ENCODE measurements around the gene BPTF.
"Not testable (repeated sequence)": the region's sequence is repeated elsewhere in the genome, so short reads cannot be mapped to it uniquely, and the experiment has no call there.

The BPTF gene

GRCh38 chr17:67944035-67944434, 118.7 kb downstream of the BPTF start:
- no peak overlapping the region for H3K4me3 ChIP-seq (ENCODE audit: low read depth in 1 of 2, low read length in 2 of 2)
- no peak overlapping the region for H3K27ac ChIP-seq (ENCODE audit: low read length)
- H3K27me3 ChIP-seq (ENCODE audit: low read depth, low read length) = no peaks in the 10 kb centered on the region
- no peaks in the 10 kb centered on the region for H3K9me3 ChIP-seq (ENCODE audit: control insufficient read depth in 1 of 2, low read length in 2 of 2)
- peaks cover 71 to 90% of the 10 kb centered on the region in 2 donors for H3K36me3 ChIP-seq (ENCODE audit: control insufficient read depth in 1 of 2, insufficient read depth in 2 of 2, low read length in 2 of 2)
- H3K4me1 ChIP-seq (ENCODE audit: control insufficient read depth in 1 of 2, insufficient read depth in 2 of 2, low read length in 2 of 2) = no peaks in the 10 kb centered on the region

DNA sequence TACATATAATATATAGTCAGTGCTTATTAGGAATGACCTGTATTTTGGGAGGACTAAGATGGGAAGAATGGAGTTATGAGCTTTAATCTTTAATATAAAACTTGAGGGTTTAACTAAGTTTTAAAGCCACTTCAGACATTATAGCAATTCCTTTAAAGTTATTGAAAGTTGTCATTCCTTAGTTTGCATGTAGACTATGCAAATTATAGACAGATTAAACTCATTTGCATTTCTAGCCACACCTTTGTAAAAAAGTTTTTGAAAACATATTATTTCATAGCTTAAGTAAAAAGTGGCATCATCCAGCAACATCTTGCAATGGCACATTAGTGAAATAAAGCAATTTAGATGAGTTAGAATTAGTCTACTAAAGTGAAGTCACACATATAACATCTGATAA, 121.2 kb downstream of the BPTF start:
- Histone ChIP-seq H3K4me3 (ENCODE audit: low read depth in 1 of 2, low read length in 2 of 2) (no peak overlapping the region), H3K27me3 (ENCODE audit: low read depth, low read length) (no peaks in the 10 kb centered on the region), H3K9me3 (ENCODE audit: control insufficient read depth in 1 of 2, low read length in 2 of 2) (no peaks in the 10 kb centered on the region), H3K27ac (ENCODE audit: low read length) (no peak overlapping the region), H3K4me1 (ENCODE audit: control insufficient read depth in 1 of 2, insufficient read depth in 2 of 2, low read length in 2 of 2) (no peaks in the 10 kb centered on the region), H3K36me3 (ENCODE audit: control insufficient read depth in 1 of 2, insufficient read depth in 2 of 2, low read length in 2 of 2) (peaks cover 57 to 87% of the 10 kb centered on the region in 2 donors)

GRCh38 chr17:67947325-67947813, 122.1 kb downstream of the BPTF start:
- Histone ChIP-seq H3K4me1 (ENCODE audit: control insufficient read depth in 1 of 2, insufficient read depth in 2 of 2, low read length in 2 of 2) (no peaks in the 10 kb centered on the region), H3K27ac (ENCODE audit: low read length) (no peak overlapping the region), H3K9me3 (ENCODE audit: control insufficient read depth in 1 of 2, low read length in 2 of 2) (no peaks in the 10 kb centered on the region), H3K36me3 (ENCODE audit: control insufficient read depth in 1 of 2, insufficient read depth in 2 of 2, low read length in 2 of 2) (peaks cover 54 to 81% of the 10 kb centered on the region in 2 donors), H3K27me3 (ENCODE audit: low read depth, low read length) (no peaks in the 10 kb centered on the region), H3K4me3 (ENCODE audit: low read depth in 1 of 2, low read length in 2 of 2) (no peak overlapping the region)

- H3K9me3 ChIP-seq (ENCODE audit: control insufficient read depth in 1 of 2, low read length in 2 of 2) = no peaks in the 10 kb centered on the region
- H3K4me3 ChIP-seq (ENCODE audit: low read depth in 1 of 2, low read length in 2 of 2) = no peak overlapping the region
- no peak overlapping the region for H3K27ac ChIP-seq (ENCODE audit: low read length)
- H3K27me3 ChIP-seq (ENCODE audit: low read depth, low read length) = no peaks in the 10 kb centered on the region
- no peaks in the 10 kb centered on the region for H3K4me1 ChIP-seq (ENCODE audit: control insufficient read depth in 1 of 2, insufficient read depth in 2 of 2, low read length in 2 of 2)
- H3K36me3 ChIP-seq (ENCODE audit: control insufficient read depth in 1 of 2, insufficient read depth in 2 of 2, low read length in 2 of 2) = peaks cover 35 to 63% of the 10 kb centered on the region in 2 donors
Measured at GRCh38 chr17:67950945-67951344, 125.6 kb downstream of the BPTF start.

- no peaks in the 10 kb centered on the region for H3K9me3 ChIP-seq (ENCODE audit: control insufficient read depth in 1 of 2, low read length in 2 of 2)
- no peak overlapping the region for H3K27ac ChIP-seq (ENCODE audit: low read length)
- H3K4me3 ChIP-seq (ENCODE audit: low read depth in 1 of 2, low read length in 2 of 2) = no peak overlapping the region
- no peaks in the 10 kb centered on the region for H3K27me3 ChIP-seq (ENCODE audit: low read depth, low read length)
- H3K4me1 ChIP-seq (ENCODE audit: control insufficient read depth in 1 of 2, insufficient read depth in 2 of 2, low read length in 2 of 2) = no peaks in the 10 kb centered on the region
- H3K36me3 ChIP-seq (ENCODE audit: control insufficient read depth in 1 of 2, insufficient read depth in 2 of 2, low read length in 2 of 2) = peaks cover 9 to 20% of the 10 kb centered on the region in 2 donors
Measured at GRCh38 chr17:67959510-67959909, 134.2 kb downstream of the BPTF start.

- not testable (repeated sequence) for H3K27me3 ChIP-seq (ENCODE audit: low read depth, low read length); H3K9me3 ChIP-seq (ENCODE audit: control insufficient read depth in 1 of 2, low read length in 2 of 2); H3K4me3 ChIP-seq (ENCODE audit: low read depth in 1 of 2, low read length in 2 of 2); H3K4me1 ChIP-seq (ENCODE audit: control insufficient read depth in 1 of 2, insufficient read depth in 2 of 2, low read length in 2 of 2); H3K27ac ChIP-seq (ENCODE audit: low read length)
- peaks cover 9 to 26% of the 10 kb centered on the region in 2 donors for H3K36me3 ChIP-seq (ENCODE audit: control insufficient read depth in 1 of 2, insufficient read depth in 2 of 2, low read length in 2 of 2)
Measured at GRCh38 chr17:67960276-67960675, 135.0 kb downstream of the BPTF start.

DNA sequence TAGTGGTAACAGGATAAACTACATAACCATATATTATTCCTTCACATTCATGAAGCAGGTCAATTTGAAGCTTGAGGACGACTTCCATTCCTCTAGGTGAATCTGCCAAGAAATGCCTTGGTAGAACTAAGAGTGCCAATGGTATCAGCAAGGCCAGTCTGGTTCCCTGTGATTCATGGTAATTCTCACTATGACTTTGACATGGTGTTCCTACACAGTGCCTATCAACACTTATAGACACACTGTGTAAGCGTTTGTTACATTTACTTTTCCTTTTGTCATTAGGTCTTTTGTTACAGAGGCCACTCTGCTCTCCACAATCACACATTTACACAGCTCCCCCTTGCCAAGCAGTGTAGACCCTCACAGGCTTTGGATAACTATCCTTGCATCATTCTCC, 136.9 kb downstream of the BPTF start:
- H3K36me3 ChIP-seq (ENCODE audit: control insufficient read depth in 1 of 2, insufficient read depth in 2 of 2, low read length in 2 of 2) = peaks cover 21 to 34% of the 10 kb centered on the region in 2 donors
- not testable (repeated sequence) for H3K27me3 ChIP-seq (ENCODE audit: low read depth, low read length); H3K4me1 ChIP-seq (ENCODE audit: control insufficient read depth in 1 of 2, insufficient read depth in 2 of 2, low read length in 2 of 2); H3K9me3 ChIP-seq (ENCODE audit: control insufficient read depth in 1 of 2, low read length in 2 of 2); H3K27ac ChIP-seq (ENCODE audit: low read length); H3K4me3 ChIP-seq (ENCODE audit: low read depth in 1 of 2, low read length in 2 of 2)

GRCh38 chr17:67963145-67963572, 137.9 kb downstream of the BPTF start:
- H3K27ac ChIP-seq (ENCODE audit: low read length); H3K27me3 ChIP-seq (ENCODE audit: low read depth, low read length); H3K4me3 ChIP-seq (ENCODE audit: low read depth in 1 of 2, low read length in 2 of 2); H3K4me1 ChIP-seq (ENCODE audit: control insufficient read depth in 1 of 2, insufficient read depth in 2 of 2, low read length in 2 of 2); H3K9me3 ChIP-seq (ENCODE audit: control insufficient read depth in 1 of 2, low read length in 2 of 2): not testable (repeated sequence)
- H3K36me3 ChIP-seq (ENCODE audit: control insufficient read depth in 1 of 2, insufficient read depth in 2 of 2, low read length in 2 of 2) = peaks cover 21 to 37% of the 10 kb centered on the region in 2 donors

DNA sequence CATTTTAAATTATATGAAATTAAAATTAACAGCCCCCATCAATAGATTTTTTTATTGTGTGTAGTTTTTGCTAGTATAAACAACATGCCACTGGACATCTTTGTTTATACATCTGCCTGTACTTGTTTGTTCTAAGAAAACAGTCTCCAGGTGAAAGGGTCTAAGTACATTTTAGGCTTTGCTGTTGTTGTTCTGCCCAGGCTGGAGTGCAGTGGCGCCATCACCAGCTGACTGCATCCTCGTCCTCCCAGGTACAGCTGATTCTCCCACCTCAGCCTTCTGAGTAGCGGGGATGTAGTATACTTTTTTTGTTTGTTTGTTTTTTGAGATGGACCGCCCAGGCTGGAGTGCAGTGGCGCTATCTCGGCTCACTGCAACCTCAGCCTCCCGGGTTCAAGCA, 145.5 kb downstream of the BPTF start:
- Histone ChIP-seq H3K27ac (ENCODE audit: low read length) (no peak overlapping the region), H3K4me1 (ENCODE audit: control insufficient read depth in 1 of 2, insufficient read depth in 2 of 2, low read length in 2 of 2) (no peaks in the 10 kb centered on the region), H3K4me3 (ENCODE audit: low read depth in 1 of 2, low read length in 2 of 2) (no peak overlapping the region), H3K9me3 (ENCODE audit: control insufficient read depth in 1 of 2, low read length in 2 of 2) (no peaks in the 10 kb centered on the region), H3K36me3 (ENCODE audit: control insufficient read depth in 1 of 2, insufficient read depth in 2 of 2, low read length in 2 of 2) (peaks cover 24 to 33% of the 10 kb centered on the region in 2 donors), H3K27me3 (ENCODE audit: low read depth, low read length) (no peaks in the 10 kb centered on the region)

- Histone ChIP-seq H3K36me3 (ENCODE audit: control insufficient read depth in 1 of 2, insufficient read depth in 2 of 2, low read length in 2 of 2) (peaks cover 17 to 22% of the 10 kb centered on the region in 2 donors), H3K27me3 (ENCODE audit: low read depth, low read length) (no peaks in the 10 kb centered on the region), H3K4me3 (ENCODE audit: low read depth in 1 of 2, low read length in 2 of 2) (no peak overlapping the region), H3K4me1 (ENCODE audit: control insufficient read depth in 1 of 2, insufficient read depth in 2 of 2, low read length in 2 of 2) (no peaks in the 10 kb centered on the region), H3K9me3 (ENCODE audit: control insufficient read depth in 1 of 2, low read length in 2 of 2) (no peaks in the 10 kb centered on the region), H3K27ac (ENCODE audit: low read length) (no peak overlapping the region)
Measured at GRCh38 chr17:67974185-67974584, 148.9 kb downstream of the BPTF start.

GRCh38 chr17:67974598-67975066, 149.3 kb downstream of the BPTF start:
- Histone ChIP-seq H3K4me3 (ENCODE audit: low read depth in 1 of 2, low read length in 2 of 2) (no peak overlapping the region), H3K27ac (ENCODE audit: low read length) (no peak overlapping the region), H3K27me3 (ENCODE audit: low read depth, low read length) (no peaks in the 10 kb centered on the region), H3K36me3 (ENCODE audit: control insufficient read depth in 1 of 2, insufficient read depth in 2 of 2, low read length in 2 of 2) (peaks cover 17 to 22% of the 10 kb centered on the region in 2 donors), H3K4me1 (ENCODE audit: control insufficient read depth in 1 of 2, insufficient read depth in 2 of 2, low read length in 2 of 2) (no peaks in the 10 kb centered on the region), H3K9me3 (ENCODE audit: control insufficient read depth in 1 of 2, low read length in 2 of 2) (no peaks in the 10 kb centered on the region)

GRCh38 chr17:67976306-67976705, 151.0 kb downstream of the BPTF start:
- H3K9me3 ChIP-seq (ENCODE audit: control insufficient read depth in 1 of 2, low read length in 2 of 2); H3K4me3 ChIP-seq (ENCODE audit: low read depth in 1 of 2, low read length in 2 of 2); H3K4me1 ChIP-seq (ENCODE audit: control insufficient read depth in 1 of 2, insufficient read depth in 2 of 2, low read length in 2 of 2); H3K27ac ChIP-seq (ENCODE audit: low read length); H3K27me3 ChIP-seq (ENCODE audit: low read depth, low read length): not testable (repeated sequence)
- peaks cover 12 to 17% of the 10 kb centered on the region in 2 donors for H3K36me3 ChIP-seq (ENCODE audit: control insufficient read depth in 1 of 2, insufficient read depth in 2 of 2, low read length in 2 of 2)
